H1 (cell line): ENCODE data around the gene ZDHHC3. TPM values are rescaled to one million over a fixed set of nuclear protein-coding genes. Genes with fewer than 3 reads are reported as not detected.

Source experiments
- CTCF ChIA-PET: fragments of 300-600 bp; sonication (Branson Sonifier 250); formaldehyde crosslinking; loops from one replicate; lab custom pipeline; 2021; ENCODE audit not compliant: partially characterized antibody; lab: Charles Lee
- POLR2A ChIA-PET: fragments of 300-600 bp; sonication (Branson Sonifier 250); formaldehyde crosslinking; loops from one replicate; lab custom pipeline; 2021; ENCODE audit warnings: inconsistent platforms; ENCODE audit not compliant: partially characterized antibody; lab: Charles Lee
- DNase-seq, 2 experiments: peaks; one replicate each; pipeline versions ENCODE4 v3.0.0 to v3.0.0-alpha.2; 2010 to 2022; ENCODE audit warnings: low spot score in 2 of 2, low read depth in 1 of 2, mixed read lengths in 1 of 2
- FAIRE-seq: peaks from 2 replicates; lab custom pipeline; 2011; peaks lifted over from hg19 to GRCh38; lab: Jason Lieb, UNC
- H2AFZ ChIP-seq: 2 replicates; pipeline ENCODE4 v1.8.1; 2012; ENCODE audit warnings: low read length, inconsistent platforms
- H2AK5ac ChIP-seq: 2 replicates; pipeline ENCODE4 v1.6.1; 2013; ENCODE audit warnings: low read depth, low read length
- H2BK120ac ChIP-seq: replicated peaks from 2 replicates; pipeline ENCODE3; 2013; ENCODE audit warnings: low read depth, low read length, inconsistent platforms
- H2BK12ac ChIP-seq: 2 replicates; pipeline ENCODE4 v1.6.1; 2013; ENCODE audit warnings: low read depth, low read length
- H2BK15ac ChIP-seq: 2 replicates; pipeline ENCODE4 v1.6.1; 2013; ENCODE audit warnings: low read length
- H2BK20ac ChIP-seq: 2 replicates; pipeline ENCODE4 v1.6.1; 2013; ENCODE audit warnings: low read length
- H2BK5ac ChIP-seq: 2 replicates; pipeline ENCODE4 v1.6.1; 2013; ENCODE audit warnings: low read depth, low read length
- H3K14ac ChIP-seq: 2 replicates; pipeline ENCODE4 v1.6.1; 2013; ENCODE audit warnings: inconsistent platforms; ENCODE audit not compliant: insufficient read length
- H3K18ac ChIP-seq: 2 replicates; pipeline ENCODE4 v1.6.1; 2013; ENCODE audit warnings: low read length; ENCODE audit errors: extremely low read depth
- H3K23ac ChIP-seq: 2 replicates; pipeline ENCODE4 v1.6.1; 2013; ENCODE audit warnings: inconsistent platforms; ENCODE audit not compliant: insufficient read length
- H3K23me2 ChIP-seq: 2 replicates; pipeline ENCODE4 v1.6.1; 2013; ENCODE audit warnings: low read depth, low read length
- H3K27ac ChIP-seq: 2 replicates; pipeline ENCODE4 v1.6.1; 2011; ENCODE audit warnings: low read depth, low read length, inconsistent platforms
- H3K27me3 ChIP-seq, 4 experiments: replicated peaks in 1 of 4; 1 replicate in 1 of 4; 2 replicates in 3 of 4; pipeline versions ENCODE4 v1.6.1 to v1.8.1; 2011 to 2013; ENCODE audit warnings: low read length in 3 of 4, mild to moderate bottlenecking in 3 of 4, inconsistent platforms in 2 of 4, mixed read lengths in 2 of 4, moderate library complexity in 1 of 4; ENCODE audit not compliant: control insufficient read depth in 3 of 4, insufficient read depth in 3 of 4; ENCODE audit errors: extremely low read depth in 1 of 4
- H3K36me3 ChIP-seq, 4 experiments: 2 replicates each; pipeline versions ENCODE4 v1.6.1 to v1.8.1; 2011 to 2013; ENCODE audit warnings: mild to moderate bottlenecking in 4 of 4, low read length in 3 of 4, moderate library complexity in 2 of 4, control low read depth in 1 of 4, inconsistent platforms in 1 of 4; ENCODE audit not compliant: insufficient read depth in 4 of 4, control insufficient read depth in 2 of 4
- H3K4ac ChIP-seq: replicated peaks from 2 replicates; pipeline ENCODE3; 2013; ENCODE audit warnings: low read length, low read depth, mixed read lengths, inconsistent platforms; ENCODE audit not compliant: insufficient read length
- H3K4me1 ChIP-seq, 4 experiments: replicated peaks in 1 of 4; 1 replicate in 1 of 4; 2 replicates in 3 of 4; pipeline versions ENCODE4 v1.6.1 to v1.8.1; 2011 to 2013; ENCODE audit warnings: low read length in 3 of 4, inconsistent platforms in 2 of 4, mixed read lengths in 1 of 4; ENCODE audit not compliant: insufficient read depth in 4 of 4, control insufficient read depth in 3 of 4
- H3K4me2 ChIP-seq, 2 experiments: 2 replicates each; pipeline versions ENCODE4 v1.6.1 to v1.8.1; 2011 to 2013; ENCODE audit warnings: low read depth in 2 of 2, low read length in 2 of 2, control low read depth in 1 of 2, inconsistent platforms in 1 of 2, mild to moderate bottlenecking in 1 of 2; ENCODE audit not compliant: insufficient read depth in 1 of 2
- H3K4me3 ChIP-seq, 4 experiments: fragments of 200-600, 300-600 bp in 1 of 4; sonication (generic), shearing (Covaris generic), sonication (Bioruptor Twin) in 1 of 4; 2 replicates each; pipeline versions ENCODE4 v1.5.1 to v1.8.1; 2011 to 2016; ENCODE audit warnings: low read length in 4 of 4, low read depth in 3 of 4, control low read depth in 2 of 4, inconsistent platforms in 2 of 4, mild to moderate bottlenecking in 2 of 4, mixed read lengths in 1 of 4, moderate library complexity in 1 of 4; ENCODE audit not compliant: insufficient read depth in 2 of 4; ENCODE audit errors: extremely low read depth in 1 of 4
- H3K56ac ChIP-seq: replicated peaks from 2 replicates; pipeline ENCODE3; 2013; ENCODE audit warnings: low read depth, mild to moderate bottlenecking, mixed read lengths, low read length, inconsistent platforms; ENCODE audit not compliant: insufficient read length
- H3K79me1 ChIP-seq: 2 replicates; pipeline ENCODE4 v1.6.1; 2013; ENCODE audit warnings: low read depth, low read length, control low read depth
- H3K79me2 ChIP-seq, 2 experiments: 2 replicates each; pipeline versions ENCODE4 v1.6.1 to v1.8.1; 2012 to 2013; ENCODE audit warnings: low read length in 2 of 2, mild to moderate bottlenecking in 2 of 2, inconsistent platforms in 1 of 2; ENCODE audit not compliant: insufficient read depth in 2 of 2, control insufficient read depth in 1 of 2
- H3K9ac ChIP-seq, 4 experiments: replicated peaks in 1 of 4; 1 replicate in 1 of 4; 2 replicates in 3 of 4; pipeline versions ENCODE4 v1.6.1 to v1.8.1; 2011 to 2013; ENCODE audit warnings: low read depth in 3 of 4, low read length in 3 of 4, control low read depth in 2 of 4, mild to moderate bottlenecking in 2 of 4, moderate library complexity in 2 of 4, inconsistent platforms in 1 of 4; ENCODE audit errors: extremely low read depth in 1 of 4
- H3K9me3 ChIP-seq, 2 experiments: 2 replicates each; pipeline versions ENCODE4 v1.6.1 to v1.8.1; 2012 to 2013; ENCODE audit warnings: mild to moderate bottlenecking in 2 of 2, moderate library complexity in 2 of 2, control low read depth in 1 of 2, inconsistent platforms in 1 of 2, low read depth in 1 of 2, low read length in 1 of 2, mixed read lengths in 1 of 2; ENCODE audit not compliant: insufficient read depth in 2 of 2
- H4K20me1 ChIP-seq, 2 experiments: replicated peaks in 1 of 2; 2 replicates each; pipeline versions ENCODE3 to v1.8.1; 2011 to 2013; ENCODE audit warnings: inconsistent platforms in 2 of 2, low read length in 2 of 2, mild to moderate bottlenecking in 1 of 2; ENCODE audit not compliant: insufficient read depth in 2 of 2, control insufficient read depth in 1 of 2
- H4K5ac ChIP-seq: 2 replicates; pipeline ENCODE4 v1.6.1; 2013; ENCODE audit warnings: low read length, low read depth, mixed read lengths, inconsistent platforms; ENCODE audit not compliant: insufficient read length
- H4K8ac ChIP-seq: 2 replicates; pipeline ENCODE4 v1.8.0; 2013; ENCODE audit warnings: mild to moderate bottlenecking, moderate library complexity, low read length, inconsistent platforms; ENCODE audit not compliant: insufficient read depth; ENCODE audit errors: extremely low read depth
- H4K91ac ChIP-seq: replicated peaks from 2 replicates; pipeline ENCODE3; 2013; ENCODE audit warnings: low read length, mixed read lengths, inconsistent platforms; ENCODE audit not compliant: insufficient read length
- CREB1 ChIP-seq: IDR thresholded peaks from 2 replicates; pipeline ENCODE4 v1.6.1; 2012; ENCODE audit warnings: inconsistent platforms
- EP300 ChIP-seq, 2 experiments: IDR thresholded peaks; 1 replicate in 1 of 2; 2 replicates in 1 of 2; pipeline ENCODE4 v1.6.1; 2011 to 2012; ENCODE audit warnings: low read depth in 2 of 2, low read length in 2 of 2, mild to moderate bottlenecking in 2 of 2, borderline replicate concordance in 1 of 2, inconsistent platforms in 1 of 2, moderate library complexity in 1 of 2
- GTF2F1 ChIP-seq: IDR thresholded peaks from 2 replicates; pipeline ENCODE4 v1.6.1; 2012; ENCODE audit warnings: low read depth, low read length, improper control_type of control experiment, borderline replicate concordance
- HDAC6 ChIP-seq: IDR thresholded peaks from one replicate; pipeline ENCODE4 v1.7.1; 2012; ENCODE audit warnings: low read depth, mild to moderate bottlenecking, inconsistent platforms, low read length, moderate library complexity
- JUND ChIP-seq: IDR thresholded peaks from 2 replicates; pipeline ENCODE4 v1.6.1; 2011; ENCODE audit warnings: mild to moderate bottlenecking, improper control_type of control experiment, low read length
- MAFK ChIP-seq: IDR thresholded peaks from 2 replicates; pipeline ENCODE4 v1.6.1; 2012; ENCODE audit warnings: low read depth, mild to moderate bottlenecking, improper control_type of control experiment, low read length
- PHF8 ChIP-seq: fragments of 200-600 bp; sonication (generic); conservative IDR thresholded peaks from 2 replicates; pipeline ENCODE4 v1.7.1; 2012; ENCODE audit warnings: low read depth, mild to moderate bottlenecking, inconsistent platforms, low read length, moderate library complexity
- POU5F1 ChIP-seq: IDR thresholded peaks from 2 replicates; pipeline ENCODE4 v1.6.1; 2011; ENCODE audit warnings: low read depth, mild to moderate bottlenecking, low read length, moderate library complexity
- RBBP5 ChIP-seq: IDR thresholded peaks from 2 replicates; pipeline ENCODE4 v1.7.1; 2012; ENCODE audit warnings: low read depth, mild to moderate bottlenecking, inconsistent platforms, low read length, moderate library complexity, borderline replicate concordance
- SAP30 ChIP-seq: fragments of 300-600 bp; sonication (generic); IDR thresholded peaks from 2 replicates; pipeline ENCODE4 v1.7.1; 2012; ENCODE audit warnings: low read length, moderate library complexity, mild to moderate bottlenecking, inconsistent platforms; ENCODE audit not compliant: insufficient read depth, insufficient replicate concordance
- SIN3A ChIP-seq, 2 experiments: IDR thresholded peaks in 1 of 2; conservative IDR thresholded peaks in 1 of 2; 2 replicates each; pipeline ENCODE4 v1.6.1; 2011 to 2012; ENCODE audit warnings: low read length in 2 of 2, improper control_type of control experiment in 1 of 2, low read depth in 1 of 2, mild to moderate bottlenecking in 1 of 2
- SP1 ChIP-seq: IDR thresholded peaks from 2 replicates; pipeline ENCODE4 v1.6.1; 2011; ENCODE audit warnings: low read depth, low read length
- SP2 ChIP-seq: IDR thresholded peaks from 2 replicates; pipeline ENCODE4 v1.6.1; 2012; ENCODE audit warnings: mild to moderate bottlenecking, low read length, inconsistent platforms
- TCF12 ChIP-seq: IDR thresholded peaks from 2 replicates; pipeline ENCODE4 v1.6.1; 2011; ENCODE audit warnings: low read depth, mild to moderate bottlenecking, low read length
- WGBS, 2 experiments: shearing (Covaris generic) in 1 of 2; methylation state at CpG; one replicate each; pipeline versions ENCODE4 v1.1.6 to v1.1.7; 2013 to 2015; ENCODE audit warnings: low lambda C conversion rate in 2 of 2, mixed read lengths in 2 of 2, inconsistent platforms in 1 of 2, low coverage in 1 of 2, missing lambda C conversion rate in 1 of 2; ENCODE audit not compliant: insufficient replicate concordance in 2 of 2, insufficient coverage in 1 of 2, insufficient read length in 1 of 2; ENCODE audit errors: extremely low coverage in 1 of 2, missing lambda C conversion rate in 1 of 2; 5-methylcytosine and 5-hydroxymethylcytosine counted together
- polyA plus RNA-seq, 7 experiments: library from polyadenylated mRNA; depleted of rRNA in 3 of 7; stranded (reverse) in 5 of 7; unstranded in 2 of 7; fragments of >200 nt in 5 of 7; fragments of 200-250 nt in 2 of 7; gene quantifications; 1 replicate in 5 of 7; 2 replicates in 1 of 7; 4 replicates in 1 of 7; pipeline versions ENCODE4 v1.2.1 to v1.2.3, GENCODE V29; 2011 to 2013; ENCODE audit warnings: missing spikeins in 2 of 7, mixed read lengths in 2 of 7
- total RNA-seq: library from RNA; stranded (reverse); fragmentation: NEBNext Ultra II Directional; extraction: Animal tissue kit (Norgen Biotek cat#: 25700); gene quantifications from 2 replicates; pipeline ENCODE4 v1.2.1, GENCODE V29; 2021

The ZDHHC3 gene
- total and polyA plus RNA-seq, 2 of the 8 experiments (the other 6 are each of a cell fraction or from before 2014, with no cell fraction given): 77.4 to 88.7 TPM

DNA sequence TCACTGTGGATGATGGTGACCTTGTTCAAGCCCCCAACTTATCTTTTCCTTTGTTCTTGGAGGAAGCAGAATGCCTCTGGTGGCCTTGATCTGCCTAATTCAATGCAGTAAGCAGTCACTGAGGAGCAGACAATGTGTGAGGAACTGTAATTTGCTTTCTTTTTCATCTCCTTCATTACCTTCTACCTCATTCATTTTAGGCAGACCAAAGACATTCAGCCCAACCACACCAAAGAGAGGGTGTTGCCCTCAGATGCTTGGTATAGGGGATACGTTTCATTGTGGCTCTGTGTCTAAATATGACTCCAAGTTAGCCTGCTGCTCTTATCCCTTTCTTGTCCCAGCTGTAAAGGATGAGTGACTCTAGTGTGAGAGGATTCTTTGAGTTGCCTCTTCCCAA is 15.4 kb upstream of the ZDHHC3 start:
- Histone ChIP-seq H3K56ac (no peak overlapping the region), H2AFZ (no peak overlapping the region), H3K4me2 (no peak overlapping the region), H4K20me1 (peaks cover 2 to 15% of the 10 kb centered on the region in 2 experiments), H4K8ac (no peak overlapping the region), H3K14ac (no peak overlapping the region), H2BK120ac (no peak overlapping the region), H2BK15ac (no peak overlapping the region), H4K91ac (no peak overlapping the region), H3K27ac (no peak overlapping the region), H3K79me2 (peaks cover 3 to 68% of the 10 kb centered on the region in 2 experiments; a peak in 3 of 4 replicates), H4K5ac (no peak overlapping the region), H3K18ac (no peak overlapping the region), H3K4ac (no peak overlapping the region), H3K4me1 (peaks cover 4 to 11% (median 7%) of the 10 kb centered on the region in 4 experiments), H2AK5ac (no peak overlapping the region), H2BK12ac (no peak overlapping the region), H3K9ac (no peak overlapping the region), H3K9me3 (peaks cover 2 to 4% of the 10 kb centered on the region in 2 experiments; a peak in 1 of 4 replicates), H3K27me3 (no peaks in the 10 kb centered on the region), H3K4me3 (no peak overlapping the region), H3K79me1 (peaks cover 6% of the 10 kb centered on the region; the same call in 1 of the 2 replicates), H3K23ac (no peak overlapping the region), H3K23me2 (no peaks in the 10 kb centered on the region; the same call in 1 of the 2 replicates), H2BK5ac (no peak overlapping the region), H2BK20ac (no peak overlapping the region), H3K36me3 (peaks cover 5 to 36% (median 16%) of the 10 kb centered on the region in 4 experiments; a peak in 7 of 8 replicates)
- FAIRE-seq (no peak), DNase-seq (no peak)
- ChIA-PET CTCF (interaction anchor here (1.1 to 5.0 kb wide), 7 partner anchors 7 to 50 kb away, joined by 3 to 37 read pairs (median 8); no protein-coding TSS in a partner anchor), POLR2A (interaction anchor here (1.6 to 6.6 kb wide), 2 partner anchors 11 to 14 kb away, joined by 5 to 29 read pairs; partner anchors contain the start of genes EXOSC7 and ZDHHC3)
- WGBS, 2 experiments: 88% methylated on average over 1 of the region's 1 CpG; no CpG with 5 or more reads in 1 of the 2 experiments
- TF ChIP-seq SIN3A (conservative IDR thresholded peaks at IDR 0.05 in 1 of 2, IDR thresholded peaks at IDR 0.05 in 1 of 2; ENCODE audit: low read depth in 1 of 2, low read length in 2 of 2) (no peak), TCF12 (no peak), SAP30 (no peak), CREB1 (no peak), SP2 (no peak), MAFK (no peak), SP1 (no peak), POU5F1 (no peak), JUND (no peak), PHF8 (no peak), RBBP5 (no peak), HDAC6 (no peak), GTF2F1 (no peak), EP300 (IDR thresholded peaks at IDR 0.05; ENCODE audit: borderline replicate concordance in 1 of 2, low read depth in 2 of 2, low read length in 2 of 2) (no peak)
